GM21786 (cell line): ENCODE data around the gene PA2G4.
A peak's percentile ranks its signal among the peaks of the same experiment; 100 is the strongest.

ENCODE experiments used
- ATAC-seq: cut with Tn5 transposase; IDR thresholded peaks from one replicate; pipeline ENCODE4 v1.9.1; 2021; ENCODE audit not compliant: unreplicated experiment

PA2G4 gene

GRCh38 chr12:56122637-56123036, 18.3 kb downstream of the PA2G4 start:
- no peak for ATAC-seq

- ATAC-seq = no peak
Observed at GRCh38 chr12:56124133-56124532, 19.8 kb downstream of the PA2G4 start.

- no peak for ATAC-seq
Observed at GRCh38 chr12:56126732-56127239, 22.4 kb downstream of the PA2G4 start.

- ATAC-seq = no peak
Observed at GRCh38 chr12:56127485-56127887, 23.1 kb downstream of the PA2G4 start.

- ATAC-seq = peak; percentile 90
Observed at GRCh38 chr12:56127888-56128669, 23.7 kb downstream of the PA2G4 start, which contains the start of gene ESYT1. TSS of gene ESYT1 (plus strand) at chr12:56128267. CDS start at chr12:56128320, 53 bp downstream.

GRCh38 chr12:56128670-56129205, 24.4 kb downstream of the PA2G4 start:
- no peak for ATAC-seq

GRCh38 chr12:56129206-56129941, 25.0 kb downstream of the PA2G4 start:
- peak; percentile 17 for ATAC-seq

GRCh38 chr12:56129942-56130495, 25.7 kb downstream of the PA2G4 start:
- no peak for ATAC-seq

GRCh38 chr12:56130876-56131275, 26.5 kb downstream of the PA2G4 start:
- no peak for ATAC-seq

GRCh38 chr12:56134897-56135296, 30.5 kb downstream of the PA2G4 start:
- no peak for ATAC-seq

- ATAC-seq = no peak
Observed at GRCh38 chr12:56137853-56138571, 33.7 kb downstream of the PA2G4 start.

GRCh38 chr12:56141946-56142784, 37.8 kb downstream of the PA2G4 start:
- no peak for ATAC-seq

- no peak for ATAC-seq
Observed at GRCh38 chr12:56143217-56143616, 38.9 kb downstream of the PA2G4 start.

GRCh38 chr12:56143870-56144269, 39.5 kb downstream of the PA2G4 start:
- ATAC-seq = no peak

GRCh38 chr12:56145217-56145616, 40.9 kb downstream of the PA2G4 start:
- ATAC-seq = no peak

GRCh38 chr12:56146492-56147460, 42.4 kb downstream of the PA2G4 start:
- ATAC-seq = no peak

GRCh38 chr12:56150563-56150962, 46.2 kb downstream of the PA2G4 start:
- no peak for ATAC-seq

- ATAC-seq = no peak
Observed at GRCh38 chr12:56151672-56152131, 47.3 kb downstream of the PA2G4 start.
